Natural killer cell (primary cell): ENCODE measurements around the gene ZBTB43. TPM values are rescaled to one million over a fixed set of nuclear protein-coding genes. Genes with fewer than 3 reads are reported as not detected.

Source experiments
- ATAC-seq, 3 donors: fragments of 150-1000 bp in 2 of 3; fragments of 200-7000 bp in 1 of 3; cut with Tn5 transposase; 1 replicate in 1 of 3; 2 replicates in 2 of 3; pipeline ENCODE4 v1.10.0; 2021; ENCODE audit warnings: mild to moderate bottlenecking in 2 of 3, moderate library complexity in 2 of 3
- DNase-seq, 2 donors: peaks; one replicate each; pipeline versions ENCODE4 v3.0.0 to v3.0.0-alpha.2; 2013 to 2021; ENCODE audit warnings: mixed read lengths in 1 of 2
- H3K27ac ChIP-seq: one replicate; pipeline ENCODE4 v1.5.1; 2013; ENCODE audit warnings: mild to moderate bottlenecking, low read length
- H3K27me3 ChIP-seq: one replicate; pipeline ENCODE4 v1.6.1; 2013; ENCODE audit warnings: low read length; ENCODE audit not compliant: control insufficient read depth, insufficient read depth
- H3K36me3 ChIP-seq: one replicate; pipeline ENCODE4 v1.6.1; 2013; ENCODE audit warnings: low read length; ENCODE audit not compliant: control insufficient read depth, insufficient read depth
- H3K4me1 ChIP-seq: one replicate; pipeline ENCODE4 v1.6.1; 2013; ENCODE audit warnings: low read length; ENCODE audit not compliant: control insufficient read depth, insufficient read depth
- H3K4me3 ChIP-seq: one replicate; pipeline ENCODE4 v1.5.1; 2013; ENCODE audit warnings: low read length
- H3K9me3 ChIP-seq: one replicate; pipeline ENCODE4 v1.6.1; 2013; ENCODE audit warnings: low read length; ENCODE audit not compliant: control insufficient read depth, insufficient read depth
- H3K27ac Mint-ChIP-seq, 2 donors: one replicate each; pipeline ENCODE4 v1.8.0; 2022; ENCODE audit warnings: mild to moderate bottlenecking in 2 of 2, mixed read lengths in 2 of 2, moderate library complexity in 1 of 2
- H3K27me3 Mint-ChIP-seq, 2 donors: one replicate each; pipeline ENCODE4 v1.8.0; 2022; ENCODE audit warnings: low read depth in 2 of 2, mixed read lengths in 2 of 2
- H3K36me3 Mint-ChIP-seq: one replicate; pipeline ENCODE4 v1.8.0; 2022; ENCODE audit warnings: mixed read lengths
- H3K4me1 Mint-ChIP-seq, 2 donors: one replicate each; pipeline ENCODE4 v1.8.0; 2022; ENCODE audit warnings: mixed read lengths in 2 of 2
- H3K4me3 Mint-ChIP-seq: one replicate; pipeline ENCODE4 v1.8.0; 2022; ENCODE audit warnings: mild to moderate bottlenecking, moderate library complexity, mixed read lengths
- H3K9me3 Mint-ChIP-seq, 2 donors: one replicate each; pipeline ENCODE4 v1.8.0; 2022; ENCODE audit warnings: mixed read lengths in 2 of 2
- CTCF ChIP-seq: fragments of 200-600 bp; IDR thresholded peaks from one replicate; pipeline ENCODE4 v1.8.0; 2022; ENCODE audit warnings: antibody characterized with exemption
- WGBS: methylation state at CpG from one replicate; pipeline ENCODE4 v1.1.7; 2013; ENCODE audit warnings: missing lambda C conversion rate; ENCODE audit not compliant: insufficient coverage; 5-methylcytosine and 5-hydroxymethylcytosine counted together
- intact Hi-C: fragments of 100-400 bp; cut with micrococcal nuclease; formaldehyde crosslinking; loops from one replicate; pipeline ENCODE4 v1.14.2; 2022
- total RNA-seq, 4 donors: library from RNA; stranded (reverse); fragments of 120-200 nt in 1 of 4; gene quantifications; one replicate each; pipeline versions ENCODE4 v1.2.3 to v1.2.4, GENCODE V29; 2013 to 2022

Gene ZBTB43
- total RNA-seq, 3 donors from 2014 or later (not counting 1 experiment from before 2014, with no cell fraction given): 42.1 to 61.0 (median 57.2) TPM

- DNase-seq (no peak), ATAC-seq (peak in 1 of 3 donors; percentile 31)
- H3K27ac Mint-ChIP-seq: peak overlapping the region in 1 of 2 donors; percentile 56
- no peaks in the 10 kb centered on the region for H3K9me3 ChIP-seq
- peaks cover 16% of the 10 kb centered on the region for H3K4me1 ChIP-seq
- peaks cover 36 to 60% of the 10 kb centered on the region in 2 donors for H3K4me1 Mint-ChIP-seq
- H3K27me3 ChIP-seq: no peaks in the 10 kb centered on the region
- no peak overlapping the region for H3K27ac ChIP-seq
- no peak overlapping the region for H3K4me3 ChIP-seq
- no peak overlapping the region for H3K4me3 Mint-ChIP-seq
- WGBS: 75% methylated on average over 8 of the region's 9 CpGs
- H3K36me3 Mint-ChIP-seq: no peaks in the 10 kb centered on the region
- peaks cover 4% of the 10 kb centered on the region for H3K36me3 ChIP-seq
- H3K9me3 Mint-ChIP-seq: no peaks in the 10 kb centered on the region
- no peaks in the 10 kb centered on the region for H3K27me3 Mint-ChIP-seq
- no peak for TF ChIP-seq CTCF
- intact Hi-C loops: no loop called here
Measured at GRCh38 chr9:126874546-126875314, 69.9 kb downstream of the ZBTB43 start.

GRCh38 chr9:126875756-126876510 is 71.1 kb downstream of the ZBTB43 start:
- Histone ChIP-seq H3K9me3 (no peaks in the 10 kb centered on the region), H3K36me3 (peaks cover 16% of the 10 kb centered on the region), H3K4me3 (no peak overlapping the region), H3K4me1 (peaks cover 16% of the 10 kb centered on the region), H3K27me3 (no peaks in the 10 kb centered on the region), H3K27ac (no peak overlapping the region)
- no peaks in the 10 kb centered on the region for H3K36me3 Mint-ChIP-seq
- no peaks in the 10 kb centered on the region for H3K27me3 Mint-ChIP-seq
- TF ChIP-seq CTCF: no peak
- H3K27ac Mint-ChIP-seq: peak overlapping the region; percentile 83 to 84
- DNase-seq (no peak), ATAC-seq (no peak)
- WGBS: 100% methylated on average over 2 of the region's 4 CpGs
- H3K4me1 Mint-ChIP-seq: peaks cover 37 to 60% of the 10 kb centered on the region in 2 donors
- intact Hi-C loops: no loop called here
- H3K4me3 Mint-ChIP-seq: no peak overlapping the region
- no peaks in the 10 kb centered on the region for H3K9me3 Mint-ChIP-seq

- H3K9me3 Mint-ChIP-seq: no peaks in the 10 kb centered on the region
- H3K9me3 ChIP-seq: no peaks in the 10 kb centered on the region
- H3K36me3 Mint-ChIP-seq: no peaks in the 10 kb centered on the region
- no peaks in the 10 kb centered on the region for H3K27me3 ChIP-seq
- no peak for TF ChIP-seq CTCF
- H3K4me1 Mint-ChIP-seq: peaks cover 37 to 58% of the 10 kb centered on the region in 2 donors
- intact Hi-C loops: no loop called here
- ATAC-seq: no peak
- WGBS: 90% methylated on average over 4 of the region's 4 CpGs
- peaks cover 20% of the 10 kb centered on the region for H3K36me3 ChIP-seq
- H3K4me1 ChIP-seq: peaks cover 16% of the 10 kb centered on the region
- H3K27ac ChIP-seq: no peak overlapping the region
- H3K27ac Mint-ChIP-seq: peak overlapping the region; percentile 83 to 84
- no peaks in the 10 kb centered on the region for H3K27me3 Mint-ChIP-seq
- no peak overlapping the region for H3K4me3 ChIP-seq
- no peak overlapping the region for H3K4me3 Mint-ChIP-seq
- no peak for DNase-seq
Measured at GRCh38 chr9:126876531-126876930, 71.7 kb downstream of the ZBTB43 start.
